K562 (cell line): ENCODE results near the gene PTPRT.

Experiments used
- EP300 ChIP-seq: IDR thresholded peaks from 2 replicates; pipeline ENCODE4 v1.6.1; 2012; ENCODE audit warnings: low read length, improper control_type of control experiment
- MXI1 ChIP-seq: IDR thresholded peaks from 2 replicates; pipeline ENCODE4 v1.6.1; 2011; ENCODE audit warnings: low read depth, mild to moderate bottlenecking, improper control_type of control experiment, low read length
- OTX1 ChIP-seq: fragments of 450-650 bp; formaldehyde crosslinking; IDR thresholded peaks from 2 replicates; pipeline ENCODE4 v1.4.0; 2022; ENCODE audit warnings: mild to moderate bottlenecking
- POLR2A ChIP-seq: fragments of 450-650 bp; conservative IDR thresholded peaks from 2 replicates; pipeline ENCODE4 v1.6.1; 2016
- TEAD4 ChIP-seq, 2 experiments: sonication (generic) in 1 of 2; formaldehyde crosslinking in 1 of 2; IDR thresholded peaks; 2 replicates each; pipeline versions ENCODE4 v1.6.1 to v1.8.0; 2012 to 2022; ENCODE audit warnings: borderline replicate concordance in 1 of 2, inconsistent platforms in 1 of 2, low read length in 1 of 2, mild to moderate bottlenecking in 1 of 2, missing genetic modification reagents in 1 of 2
- ZNF140 ChIP-seq: fragments of 250-450 bp; sonication (Bioruptor Pico); IDR thresholded peaks from 2 replicates; pipeline ENCODE4 v1.8.0; 2021; ENCODE audit warnings: moderate library complexity, mild to moderate bottlenecking, inconsistent platforms
- ZNF175 ChIP-seq: fragments of 200-800 bp; sonication (Bioruptor generic); IDR thresholded peaks from 2 replicates; pipeline ENCODE4 v1.6.1; 2016; ENCODE audit warnings: low read depth, mild to moderate bottlenecking, missing genetic modification characterization, missing compliant biosample characterization
- ZNF507 ChIP-seq: conservative IDR thresholded peaks from 2 replicates; pipeline ENCODE4 v1.6.1; 2017; ENCODE audit warnings: missing genetic modification characterization, missing compliant biosample characterization
- ZNF785 ChIP-seq: fragments of 250-450 bp; sonication (Bioruptor Pico); IDR thresholded peaks from 2 replicates; pipeline ENCODE4 v1.4.0; 2020; ENCODE audit warnings: mild to moderate bottlenecking
- TF ChIP-seq, protein P1 (sequence below), 3 experiments: IDR thresholded peaks in 2 of 3; conservative IDR thresholded peaks in 1 of 3; 2 replicates each; pipeline ENCODE4 v1.5.1; 2011 to 2012; ENCODE audit warnings: low read length in 3 of 3, mild to moderate bottlenecking in 3 of 3, control low read depth in 2 of 3, improper control_type of control experiment in 1 of 3, inconsistent platforms in 1 of 3, low read depth in 1 of 3, mixed read lengths in 1 of 3, moderate library complexity in 1 of 3; ENCODE audit not compliant: insufficient read depth in 2 of 3

- TF ChIP-seq ZNF785 (CRISPR knock-in tag): no peak
- TF ChIP-seq, protein P1, sequence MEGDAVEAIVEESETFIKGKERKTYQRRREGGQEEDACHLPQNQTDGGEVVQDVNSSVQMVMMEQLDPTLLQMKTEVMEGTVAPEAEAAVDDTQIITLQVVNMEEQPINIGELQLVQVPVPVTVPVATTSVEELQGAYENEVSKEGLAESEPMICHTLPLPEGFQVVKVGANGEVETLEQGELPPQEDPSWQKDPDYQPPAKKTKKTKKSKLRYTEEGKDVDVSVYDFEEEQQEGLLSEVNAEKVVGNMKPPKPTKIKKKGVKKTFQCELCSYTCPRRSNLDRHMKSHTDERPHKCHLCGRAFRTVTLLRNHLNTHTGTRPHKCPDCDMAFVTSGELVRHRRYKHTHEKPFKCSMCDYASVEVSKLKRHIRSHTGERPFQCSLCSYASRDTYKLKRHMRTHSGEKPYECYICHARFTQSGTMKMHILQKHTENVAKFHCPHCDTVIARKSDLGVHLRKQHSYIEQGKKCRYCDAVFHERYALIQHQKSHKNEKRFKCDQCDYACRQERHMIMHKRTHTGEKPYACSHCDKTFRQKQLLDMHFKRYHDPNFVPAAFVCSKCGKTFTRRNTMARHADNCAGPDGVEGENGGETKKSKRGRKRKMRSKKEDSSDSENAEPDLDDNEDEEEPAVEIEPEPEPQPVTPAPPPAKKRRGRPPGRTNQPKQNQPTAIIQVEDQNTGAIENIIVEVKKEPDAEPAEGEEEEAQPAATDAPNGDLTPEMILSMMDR (IDR thresholded peaks at IDR 0.05 in 2 of 3, conservative IDR thresholded peaks at IDR 0.05 in 1 of 3; ENCODE audit: insufficient read depth in 2 of 3, low read depth in 1 of 3, low read length in 3 of 3): peak; percentile 30 to 32 (median 32); a peak in 4 of 6 replicates
- no peak for TF ChIP-seq TEAD4 (IDR thresholded peaks at IDR 0.05; ENCODE audit: low read length)
- no peak for TF ChIP-seq TEAD4 (CRISPR knock-in tag; IDR thresholded peaks at IDR 0.05; ENCODE audit: borderline replicate concordance)
- TF ChIP-seq ZNF140: no peak
- TF ChIP-seq ZNF507 (tag): no peak
- TF ChIP-seq OTX1 (CRISPR knock-in tag): no peak
- TF ChIP-seq EP300: no peak
- no peak for TF ChIP-seq MXI1
- no peak for TF ChIP-seq POLR2A
- TF ChIP-seq ZNF175 (CRISPR knock-in tag): no peak
These were observed 1148.6 kb downstream of the PTPRT start for GRCh38 chr20:42041000-42041565.
